ENCODE results near the gene ARF3. TPM values are rescaled to one million over a fixed set of nuclear protein-coding genes. Genes with fewer than 3 reads are reported as not detected.

ARF3 gene
- total and polyA plus RNA-seq, 2 donors from 2014 or later: 111 to 229 TPM

DNA sequence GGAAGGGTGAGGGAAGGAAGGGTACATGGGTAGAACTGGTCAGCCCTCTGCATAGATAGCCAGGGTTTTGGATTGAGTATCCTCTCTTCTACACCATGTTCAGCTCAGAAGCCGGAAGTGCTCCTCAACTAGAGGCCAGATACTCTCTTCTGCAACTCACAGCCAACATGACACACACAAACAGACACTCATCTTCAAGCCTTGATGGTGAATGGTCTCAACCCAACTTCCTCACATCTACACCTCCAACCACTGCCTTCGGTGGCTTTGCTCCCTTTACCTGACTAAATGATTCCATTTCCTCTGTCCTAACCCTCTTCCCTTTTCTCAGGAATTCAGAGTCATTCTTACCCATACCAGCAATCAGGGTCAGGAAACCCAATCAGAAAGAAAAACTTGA is 24.4 kb downstream of the ARF3 start:
- no peak overlapping the region for H3K4me3 ChIP-seq (ENCODE audit: low read length in 3 of 3)
- no peaks in the 10 kb centered on the region for H3K4me1 ChIP-seq (ENCODE audit: control insufficient read depth in 2 of 3, insufficient read depth in 2 of 3, low read depth in 1 of 3, low read length in 3 of 3)
- H3K9ac ChIP-seq (ENCODE audit: low read length in 3 of 3): no peak overlapping the region
- H3K27me3 ChIP-seq (ENCODE audit: control insufficient read depth, insufficient read depth, low read length): no peaks in the 10 kb centered on the region
- peaks cover 0 to 28% (median 18%) of the 10 kb centered on the region in 3 donors for H3K36me3 ChIP-seq (ENCODE audit: control insufficient read depth in 2 of 3, insufficient read depth in 3 of 3, low read length in 3 of 3)
- intact Hi-C loops (cut with DNase I): no loop called here
- H3K9me3 ChIP-seq (ENCODE audit: control insufficient read depth in 2 of 3, insufficient read depth in 1 of 3, low read length in 3 of 3): no peaks in the 10 kb centered on the region
- TF ChIP-seq, protein P1, sequence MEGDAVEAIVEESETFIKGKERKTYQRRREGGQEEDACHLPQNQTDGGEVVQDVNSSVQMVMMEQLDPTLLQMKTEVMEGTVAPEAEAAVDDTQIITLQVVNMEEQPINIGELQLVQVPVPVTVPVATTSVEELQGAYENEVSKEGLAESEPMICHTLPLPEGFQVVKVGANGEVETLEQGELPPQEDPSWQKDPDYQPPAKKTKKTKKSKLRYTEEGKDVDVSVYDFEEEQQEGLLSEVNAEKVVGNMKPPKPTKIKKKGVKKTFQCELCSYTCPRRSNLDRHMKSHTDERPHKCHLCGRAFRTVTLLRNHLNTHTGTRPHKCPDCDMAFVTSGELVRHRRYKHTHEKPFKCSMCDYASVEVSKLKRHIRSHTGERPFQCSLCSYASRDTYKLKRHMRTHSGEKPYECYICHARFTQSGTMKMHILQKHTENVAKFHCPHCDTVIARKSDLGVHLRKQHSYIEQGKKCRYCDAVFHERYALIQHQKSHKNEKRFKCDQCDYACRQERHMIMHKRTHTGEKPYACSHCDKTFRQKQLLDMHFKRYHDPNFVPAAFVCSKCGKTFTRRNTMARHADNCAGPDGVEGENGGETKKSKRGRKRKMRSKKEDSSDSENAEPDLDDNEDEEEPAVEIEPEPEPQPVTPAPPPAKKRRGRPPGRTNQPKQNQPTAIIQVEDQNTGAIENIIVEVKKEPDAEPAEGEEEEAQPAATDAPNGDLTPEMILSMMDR (IDR thresholded peaks at IDR 0.05; ENCODE audit: borderline replicate concordance, extremely low read depth, insufficient read depth): no peak
- FAIRE-seq (no peak), DNase-seq (no peak)
- H3K27ac ChIP-seq (ENCODE audit: low read depth in 2 of 2, low read length in 2 of 2): no peak overlapping the region

DNA sequence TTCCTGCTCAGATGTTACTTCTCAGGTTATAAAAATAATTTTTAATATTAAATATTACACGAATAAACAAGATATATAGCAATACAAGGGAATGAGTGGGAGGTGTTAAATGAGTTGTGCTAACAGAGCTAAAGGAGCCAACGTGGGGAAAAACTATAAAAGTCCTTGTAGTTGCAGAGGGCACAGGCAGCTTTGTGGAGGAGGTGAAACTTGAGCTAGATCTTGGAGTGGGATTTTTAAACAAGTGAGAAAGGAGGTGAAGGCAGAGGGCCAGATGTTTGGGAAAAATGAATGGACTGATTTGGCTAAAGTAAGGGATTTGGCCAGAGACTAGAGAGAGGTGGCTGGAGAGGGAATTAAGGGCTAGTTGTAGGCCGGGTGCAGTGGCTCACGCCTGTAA is 26.8 kb downstream of the ARF3 start:
- Histone ChIP-seq H3K27ac (ENCODE audit: low read depth in 2 of 2, low read length in 2 of 2) (no peak overlapping the region), H3K4me1 (ENCODE audit: control insufficient read depth in 2 of 3, insufficient read depth in 2 of 3, low read depth in 1 of 3, low read length in 3 of 3) (peaks cover 0 to 3% (median 0%) of the 10 kb centered on the region in 3 donors), H3K4me3 (ENCODE audit: low read length in 3 of 3) (no peak overlapping the region), H3K9me3 (ENCODE audit: control insufficient read depth in 2 of 3, insufficient read depth in 1 of 3, low read length in 3 of 3) (no peaks in the 10 kb centered on the region), H3K9ac (ENCODE audit: low read length in 3 of 3) (no peak overlapping the region), H3K36me3 (ENCODE audit: control insufficient read depth in 2 of 3, insufficient read depth in 3 of 3, low read length in 3 of 3) (peaks cover 0 to 20% (median 12%) of the 10 kb centered on the region in 3 donors), H3K27me3 (ENCODE audit: control insufficient read depth, insufficient read depth, low read length) (no peaks in the 10 kb centered on the region)
- intact Hi-C loops (cut with DNase I): no loop called here
- TF ChIP-seq, protein P1 (IDR thresholded peaks at IDR 0.05; ENCODE audit: borderline replicate concordance, extremely low read depth, insufficient read depth): no peak
- DNase-seq (no peak), FAIRE-seq (no peak)

DNA sequence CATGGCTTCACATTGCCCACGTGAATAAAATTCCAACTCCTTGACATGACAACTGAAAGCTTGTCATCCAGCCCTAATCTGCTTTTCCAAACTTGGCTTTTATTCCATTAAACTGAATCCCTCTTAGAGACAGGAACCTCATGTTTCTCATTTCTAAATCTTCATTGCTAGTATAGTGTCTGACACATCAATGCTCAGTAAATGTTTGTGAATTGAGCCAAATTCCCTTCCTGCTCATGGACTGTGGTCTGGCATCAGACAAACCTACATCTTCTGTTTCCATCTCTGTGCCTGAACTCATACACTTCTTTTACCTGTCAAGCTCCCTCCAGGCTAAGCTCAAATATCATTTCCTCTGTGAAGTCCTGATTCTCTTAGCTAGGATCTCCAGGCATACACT is 27.7 kb downstream of the ARF3 start:
- no peaks in the 10 kb centered on the region for H3K27me3 ChIP-seq (ENCODE audit: control insufficient read depth, insufficient read depth, low read length)
- no peak overlapping the region for H3K9ac ChIP-seq (ENCODE audit: low read length in 3 of 3)
- H3K27ac ChIP-seq (ENCODE audit: low read depth in 2 of 2, low read length in 2 of 2): no peak overlapping the region
- intact Hi-C loops (cut with DNase I): no loop called here
- no peaks in the 10 kb centered on the region for H3K9me3 ChIP-seq (ENCODE audit: control insufficient read depth in 2 of 3, insufficient read depth in 1 of 3, low read length in 3 of 3)
- no peak overlapping the region for H3K4me3 ChIP-seq (ENCODE audit: low read length in 3 of 3)
- peaks cover 0 to 4% (median under 1%) of the 10 kb centered on the region in 3 donors for H3K4me1 ChIP-seq (ENCODE audit: control insufficient read depth in 2 of 3, insufficient read depth in 2 of 3, low read depth in 1 of 3, low read length in 3 of 3)
- H3K36me3 ChIP-seq (ENCODE audit: control insufficient read depth in 2 of 3, insufficient read depth in 3 of 3, low read length in 3 of 3): peaks cover 0 to 20% (median 12%) of the 10 kb centered on the region in 3 donors
- FAIRE-seq (no peak), DNase-seq (no peak)
- TF ChIP-seq, protein P1 (IDR thresholded peaks at IDR 0.05; ENCODE audit: borderline replicate concordance, extremely low read depth, insufficient read depth): no peak

DNA sequence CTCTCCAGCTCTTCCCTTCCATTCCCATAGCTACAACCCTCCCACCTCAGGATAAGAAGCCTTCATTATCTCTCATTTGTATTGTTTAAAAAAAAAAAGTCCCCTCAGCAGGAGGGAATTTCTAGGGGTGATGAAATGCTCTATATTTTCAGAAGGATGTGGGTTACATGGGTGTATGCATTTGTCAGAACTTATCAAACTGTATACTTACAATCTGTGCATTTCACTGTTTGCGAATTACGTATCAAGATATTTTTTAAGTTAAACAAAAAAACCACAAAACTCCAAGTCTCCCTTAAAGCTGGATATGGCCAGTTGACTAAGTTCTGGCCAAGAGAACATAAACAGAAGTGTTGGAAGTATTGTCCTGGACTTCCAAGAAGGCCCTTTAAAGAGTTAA is 30.0 kb downstream of the ARF3 start:
- Histone ChIP-seq H3K36me3 (ENCODE audit: control insufficient read depth in 2 of 3, insufficient read depth in 3 of 3, low read length in 3 of 3) (peaks cover 0 to 5% (median 3%) of the 10 kb centered on the region in 3 donors), H3K4me3 (ENCODE audit: low read length in 3 of 3) (no peak overlapping the region), H3K4me1 (ENCODE audit: control insufficient read depth in 2 of 3, insufficient read depth in 2 of 3, low read depth in 1 of 3, low read length in 3 of 3) (peaks cover 0 to 6% (median 5%) of the 10 kb centered on the region in 3 donors), H3K9me3 (ENCODE audit: control insufficient read depth in 2 of 3, insufficient read depth in 1 of 3, low read length in 3 of 3) (no peaks in the 10 kb centered on the region), H3K27ac (ENCODE audit: low read depth in 2 of 2, low read length in 2 of 2) (no peak overlapping the region), H3K27me3 (ENCODE audit: control insufficient read depth, insufficient read depth, low read length) (no peaks in the 10 kb centered on the region), H3K9ac (ENCODE audit: low read length in 3 of 3) (no peak overlapping the region)
- DNase-seq: no peak
- FAIRE-seq: no peak
- intact Hi-C loops (cut with DNase I): no loop called here
- TF ChIP-seq, protein P1 (IDR thresholded peaks at IDR 0.05; ENCODE audit: borderline replicate concordance, extremely low read depth, insufficient read depth): no peak
